ENCODE data around the gene HDAC4.

DNA sequence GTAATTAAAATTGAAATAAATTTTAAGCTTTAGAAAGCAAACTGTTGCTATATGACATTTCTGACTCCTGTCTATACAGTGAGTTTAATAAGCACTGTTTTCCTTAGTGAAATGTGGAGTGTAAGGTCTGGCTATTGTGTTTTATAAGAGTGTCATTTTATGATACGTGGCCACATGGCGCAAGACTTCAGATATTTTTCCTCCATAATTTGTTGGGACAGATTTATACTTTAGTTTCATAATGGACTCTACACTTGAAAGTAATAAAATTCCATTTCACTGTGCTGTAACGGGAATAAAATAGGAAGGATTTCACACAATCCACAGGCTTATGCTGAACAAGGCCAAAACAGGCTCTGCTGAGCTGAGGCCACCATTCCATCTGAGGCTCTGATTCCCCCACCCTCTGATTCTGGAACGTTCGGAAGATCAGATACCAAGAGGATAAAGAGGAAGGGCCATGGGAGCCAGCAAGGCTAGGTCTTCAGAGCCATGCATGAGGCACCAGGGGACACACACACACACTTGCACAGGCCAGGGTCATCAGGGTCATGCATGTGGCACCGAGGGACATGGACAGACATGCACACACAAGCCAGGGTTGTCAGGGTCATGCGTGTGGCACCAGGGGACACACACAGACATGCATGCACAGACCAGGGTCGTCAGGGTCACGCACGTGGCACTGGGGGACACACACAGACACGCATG is 35.6 kb downstream of the HDAC4 start:
- TF ChIP-seq, protein P1, sequence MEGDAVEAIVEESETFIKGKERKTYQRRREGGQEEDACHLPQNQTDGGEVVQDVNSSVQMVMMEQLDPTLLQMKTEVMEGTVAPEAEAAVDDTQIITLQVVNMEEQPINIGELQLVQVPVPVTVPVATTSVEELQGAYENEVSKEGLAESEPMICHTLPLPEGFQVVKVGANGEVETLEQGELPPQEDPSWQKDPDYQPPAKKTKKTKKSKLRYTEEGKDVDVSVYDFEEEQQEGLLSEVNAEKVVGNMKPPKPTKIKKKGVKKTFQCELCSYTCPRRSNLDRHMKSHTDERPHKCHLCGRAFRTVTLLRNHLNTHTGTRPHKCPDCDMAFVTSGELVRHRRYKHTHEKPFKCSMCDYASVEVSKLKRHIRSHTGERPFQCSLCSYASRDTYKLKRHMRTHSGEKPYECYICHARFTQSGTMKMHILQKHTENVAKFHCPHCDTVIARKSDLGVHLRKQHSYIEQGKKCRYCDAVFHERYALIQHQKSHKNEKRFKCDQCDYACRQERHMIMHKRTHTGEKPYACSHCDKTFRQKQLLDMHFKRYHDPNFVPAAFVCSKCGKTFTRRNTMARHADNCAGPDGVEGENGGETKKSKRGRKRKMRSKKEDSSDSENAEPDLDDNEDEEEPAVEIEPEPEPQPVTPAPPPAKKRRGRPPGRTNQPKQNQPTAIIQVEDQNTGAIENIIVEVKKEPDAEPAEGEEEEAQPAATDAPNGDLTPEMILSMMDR (IDR thresholded peaks at IDR 0.05) = no peak
- no peak for TF ChIP-seq POLR2A (IDR thresholded peaks at IDR 0.05)
